HG03354 (cell line): ENCODE measurements around the gene DMRTA2.

Source experiments
- ATAC-seq: cut with Tn5 transposase; IDR thresholded peaks from one replicate; pipeline ENCODE4 v1.9.1; 2021; ENCODE audit warnings: mild to moderate bottlenecking; ENCODE audit not compliant: unreplicated experiment, poor library complexity, severe bottlenecking

Gene DMRTA2

GRCh38 chr1:50424884-50425375 is 1.7 kb upstream of the DMRTA2 start:
- no peak for ATAC-seq

- ATAC-seq, result no peak
These were observed 1.0 kb upstream of the DMRTA2 start for GRCh38 chr1:50424045-50424883.

DNA sequence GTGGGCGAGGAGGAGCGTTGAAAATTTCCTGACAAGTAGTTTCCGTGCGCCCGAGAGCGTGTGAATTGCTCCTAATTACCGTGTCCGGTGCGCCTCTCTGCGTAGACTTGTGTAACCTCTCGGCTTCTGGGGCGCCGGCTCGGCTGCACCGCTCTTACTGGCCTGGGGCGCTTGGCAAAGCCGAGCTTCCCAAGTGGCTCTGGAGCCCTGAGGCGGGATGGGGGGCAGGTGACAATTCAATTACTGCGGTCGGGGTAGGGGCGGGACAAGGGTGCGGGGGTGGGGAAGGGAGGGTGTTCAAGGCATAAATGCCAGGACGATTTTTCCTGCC is 392 bp upstream of the DMRTA2 start:
- ATAC-seq, result peak; percentile 24

DNA sequence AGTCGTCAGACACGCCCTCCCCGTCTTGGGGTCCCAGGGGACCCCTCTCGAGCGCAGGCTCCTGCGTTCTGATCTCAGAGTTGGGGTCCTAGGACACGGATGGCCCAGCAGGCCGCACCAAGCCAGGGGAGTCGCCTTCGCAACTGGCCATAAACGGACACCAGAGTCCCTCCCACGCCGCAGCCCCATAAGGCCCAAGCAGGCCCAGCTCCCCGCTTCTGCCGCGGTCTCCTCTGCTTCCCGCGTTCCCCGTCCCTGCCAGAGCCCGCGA is 633 bp downstream of the DMRTA2 start:
- ATAC-seq, result no peak

- ATAC-seq, result no peak
These were observed 1.2 kb downstream of the DMRTA2 start for GRCh38 chr1:50421768-50422674.

DNA sequence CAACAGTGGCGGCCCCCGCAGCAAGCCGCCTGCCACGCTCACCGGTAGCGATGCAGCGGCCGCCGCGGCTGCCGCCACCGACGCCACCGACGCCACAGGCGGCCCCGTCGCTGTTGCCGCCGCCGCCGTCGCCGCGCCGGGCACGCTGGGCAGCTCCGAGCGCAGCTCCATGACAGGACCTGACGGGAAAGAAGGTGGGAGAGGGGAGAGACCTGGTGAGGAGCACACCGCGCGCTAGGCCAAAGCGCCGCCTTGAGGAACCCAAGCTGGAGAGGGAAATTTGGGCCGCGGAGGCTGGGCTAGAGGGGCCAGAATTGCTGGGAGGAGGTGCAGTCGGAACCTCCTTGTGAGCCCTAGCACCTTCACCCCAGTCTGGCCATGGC is 1.9 kb downstream of the DMRTA2 start:
- ATAC-seq, result no peak

DNA sequence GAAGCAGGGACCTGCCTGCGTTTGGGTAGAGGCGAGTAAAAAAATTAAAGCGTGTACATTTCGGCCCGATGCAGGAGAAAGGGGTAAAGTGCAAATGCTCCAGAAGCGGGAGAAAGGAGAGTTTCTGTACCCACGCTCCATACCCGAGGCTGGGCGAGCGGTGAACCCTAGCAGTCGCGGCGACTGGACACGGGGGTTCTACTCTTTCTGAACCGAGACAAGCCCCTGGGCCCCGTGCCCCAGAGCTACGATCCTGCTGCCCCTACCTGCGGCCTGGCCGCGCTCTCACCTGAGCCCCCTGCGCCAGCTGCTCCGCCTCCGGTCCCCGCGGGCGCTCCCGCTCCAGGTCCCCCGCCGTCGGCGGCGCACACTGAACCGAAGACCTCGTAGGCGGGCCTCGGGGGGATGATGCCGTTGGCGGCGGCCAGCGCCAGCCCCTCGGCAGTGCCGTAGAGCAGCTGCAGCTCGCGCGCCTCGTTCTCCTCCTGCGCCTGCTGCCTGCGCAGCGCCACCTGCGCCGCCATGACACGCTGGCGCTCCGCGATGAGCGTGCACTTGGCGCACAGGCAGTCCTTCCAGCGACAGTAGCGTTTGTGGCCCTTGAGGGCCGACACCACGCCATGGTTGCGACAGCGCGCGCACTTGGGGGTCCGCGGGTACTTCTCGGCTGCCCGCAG is 2.4 kb downstream of the DMRTA2 start:
- ATAC-seq, result no peak

GRCh38 chr1:50419907-50420677 is 3.2 kb downstream of the DMRTA2 start:
- ATAC-seq, result no peak

GRCh38 chr1:50419192-50419906 is 3.9 kb downstream of the DMRTA2 start:
- no peak for ATAC-seq

DNA sequence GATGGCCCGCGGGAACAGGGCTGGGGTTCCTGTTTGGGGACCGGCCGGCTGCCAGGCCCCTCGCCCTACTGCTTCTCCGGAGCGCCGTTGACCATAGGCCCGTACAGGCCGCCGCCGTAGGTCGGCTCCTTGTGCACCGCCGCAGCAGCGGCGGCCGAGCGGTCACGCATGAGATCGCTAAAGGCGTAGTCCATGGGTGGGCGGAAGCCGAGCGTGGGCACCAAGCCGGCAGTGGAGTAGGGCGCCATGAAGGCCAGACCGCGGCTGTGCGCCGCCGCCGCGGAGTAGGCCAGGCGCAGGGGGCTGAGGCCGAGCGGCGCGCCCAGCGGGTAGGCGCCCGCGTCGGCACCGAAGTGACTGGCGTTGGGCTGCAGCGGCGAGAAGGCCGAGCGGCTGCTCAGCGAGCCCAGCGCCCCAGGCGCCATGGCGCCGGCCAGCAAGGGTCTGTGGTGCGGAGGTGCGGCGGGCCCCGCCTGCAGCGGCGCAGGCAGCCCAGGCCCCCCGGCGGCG is 4.6 kb downstream of the DMRTA2 start:
- no peak for ATAC-seq

DNA sequence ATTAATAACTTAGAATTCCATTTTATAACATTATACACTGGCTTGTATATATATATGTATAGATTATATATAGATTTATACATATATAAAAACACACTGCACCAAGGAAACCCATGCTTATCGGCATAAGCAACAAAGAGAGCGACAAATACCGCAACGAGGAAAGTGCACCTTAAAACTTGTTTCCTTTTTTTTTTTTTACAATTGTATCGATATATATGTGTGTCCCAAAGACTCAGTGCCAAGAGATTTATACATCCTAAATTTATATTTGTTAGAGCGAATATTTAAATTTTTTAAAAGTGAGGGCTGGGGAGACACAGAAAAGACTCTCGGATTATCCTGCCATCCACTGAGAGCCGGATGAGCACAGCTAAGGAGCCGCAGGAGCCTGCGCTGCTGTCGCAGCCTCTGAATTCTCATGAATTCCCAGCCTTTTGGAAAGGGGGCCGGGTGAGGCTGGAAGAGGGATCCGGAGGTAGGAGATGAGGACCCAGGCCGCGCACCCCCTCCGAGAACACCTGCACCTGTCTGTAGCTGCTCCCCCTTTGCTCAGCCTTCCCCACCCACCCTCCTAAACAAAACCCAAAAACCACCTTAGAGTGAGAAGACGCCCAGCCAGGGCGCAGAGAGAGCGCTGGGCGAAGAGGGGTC is 5.2 kb downstream of the DMRTA2 start:
- no peak for ATAC-seq

- no peak for ATAC-seq
These were observed 5.7 kb downstream of the DMRTA2 start for GRCh38 chr1:50417507-50417906.

DNA sequence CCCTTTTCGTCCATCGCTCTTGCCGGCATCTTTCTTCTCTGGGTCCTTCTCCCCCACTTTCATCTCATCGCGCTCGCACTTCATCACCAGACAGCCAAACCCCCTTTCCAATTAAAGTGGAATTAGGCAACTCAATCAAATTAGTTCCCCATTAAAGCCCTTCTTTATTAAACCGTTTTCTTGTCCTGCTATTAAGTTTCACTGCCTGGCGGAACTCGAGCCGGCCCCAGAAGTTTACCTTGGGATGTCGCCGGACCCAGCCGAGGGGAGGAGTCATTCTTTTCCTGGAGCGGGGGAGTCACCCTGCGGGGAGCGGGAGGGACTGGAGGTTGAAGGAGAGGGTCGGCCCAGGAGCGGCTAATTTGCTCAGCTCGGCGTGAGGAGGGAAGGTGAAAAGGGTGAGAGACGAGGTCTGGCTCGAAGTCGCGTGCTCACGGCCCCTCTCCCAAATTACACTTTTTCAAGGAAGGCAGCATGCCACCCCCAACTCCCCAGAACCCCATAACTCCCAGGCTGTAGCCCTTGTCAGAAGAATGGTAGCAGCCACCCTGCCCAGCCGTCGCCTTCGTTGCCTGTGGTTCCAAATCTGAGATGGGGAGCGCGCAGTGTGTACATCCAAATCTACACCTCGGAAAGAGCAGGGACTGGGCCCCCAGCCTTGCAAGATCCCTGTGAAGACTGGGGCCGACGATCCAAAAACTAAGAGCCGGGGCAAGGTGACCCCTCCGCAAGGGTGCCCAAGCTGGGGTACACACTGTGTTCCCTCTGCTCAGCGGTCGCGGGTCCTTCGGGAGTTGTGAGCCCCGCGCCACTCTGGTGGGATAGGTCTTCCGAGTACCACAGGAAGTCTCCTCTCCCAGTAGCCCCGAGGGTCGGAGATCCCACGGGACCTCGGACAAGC is 6.4 kb downstream of the DMRTA2 start:
- ATAC-seq, result no peak

- no peak for ATAC-seq
These were observed 7.1 kb downstream of the DMRTA2 start for GRCh38 chr1:50416150-50416527.

GRCh38 chr1:50415235-50416149 is 7.8 kb downstream of the DMRTA2 start:
- ATAC-seq, result no peak

GRCh38 chr1:50414853-50415234 is 8.4 kb downstream of the DMRTA2 start:
- no peak for ATAC-seq
